GM12892 (cell line): Measurements from ENCODE around the gene MAN2B1.
"Not testable (repeated sequence)": the region's sequence is repeated elsewhere in the genome, so short reads cannot be mapped to it uniquely, and the experiment has no call there.

Experiments used
- POLR2A ChIP-seq: IDR thresholded peaks from 2 replicates; pipeline ENCODE4 v1.6.1; 2011; ENCODE audit warnings: low read depth, low read length, control low read depth
- POLR2AphosphoS5 ChIP-seq: IDR thresholded peaks from 2 replicates; pipeline ENCODE4 v1.6.1; 2011; ENCODE audit warnings: low read depth, low read length, control low read depth
- TAF1 ChIP-seq: IDR thresholded peaks from 2 replicates; pipeline ENCODE4 v1.6.1; 2011; ENCODE audit warnings: low read depth, mild to moderate bottlenecking, control low read depth, low read length, borderline replicate concordance

DNA sequence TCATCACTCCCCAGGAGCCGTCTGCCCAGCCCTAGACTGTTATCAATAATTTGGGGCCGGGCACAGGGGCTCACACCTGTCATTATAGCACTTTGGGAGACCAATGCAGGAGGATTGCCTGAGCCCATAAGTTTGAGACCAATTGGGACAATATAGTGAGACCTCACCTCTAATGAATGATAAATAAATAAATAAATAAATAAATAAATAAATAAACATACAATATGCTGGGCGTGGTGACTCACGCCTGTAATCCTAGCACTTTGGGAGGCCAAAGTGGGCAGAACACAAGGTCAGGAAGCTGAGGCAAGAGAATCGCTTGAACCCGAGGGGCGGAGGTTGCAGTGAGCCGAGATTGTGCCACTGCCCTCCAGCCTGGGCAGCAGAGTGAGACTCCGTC lies 46.8 kb upstream of the MAN2B1 start:
- TF ChIP-seq POLR2AphosphoS5, POLR2A, TAF1: not testable (repeated sequence)
